ENCODE results near the gene MIS18BP1. TPM values are rescaled to one million over a fixed set of nuclear protein-coding genes. Genes with fewer than 3 reads are reported as not detected.
"Not testable (repeated sequence)": the region's sequence is repeated elsewhere in the genome, so short reads cannot be mapped to it uniquely, and the experiment has no call there.

MIS18BP1 gene
- total RNA-seq, 2 experiments from 2014 or later = 66.4 to 71.8 TPM

DNA sequence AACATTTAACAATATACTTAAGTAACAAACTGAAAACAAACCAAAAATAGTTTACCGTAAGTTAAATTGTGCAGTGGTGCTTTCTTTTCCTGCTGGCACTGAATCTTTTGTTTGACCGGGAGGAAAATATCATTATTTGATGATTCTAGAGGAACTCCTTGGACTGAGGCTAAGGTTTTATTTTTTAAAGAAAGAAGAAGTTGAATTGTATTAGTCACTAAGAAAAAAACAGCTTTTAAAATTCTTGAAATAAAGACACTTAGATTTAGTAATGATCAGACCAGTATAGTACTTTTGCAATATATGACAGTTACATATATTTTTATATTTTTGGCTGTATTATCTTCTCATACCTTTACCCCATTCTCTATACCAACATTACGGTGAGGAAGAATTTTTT is 10.3 kb downstream of the MIS18BP1 start:
- ChIA-PET CTCF (interaction anchor here (1.1 kb wide), 1 partner anchor 26 kb away, joined by 3 read pairs; no protein-coding TSS in a partner anchor), POLR2A (no interaction called here)
- Mint-ChIP-seq H3K36me3 (ENCODE audit: low read depth) (peaks cover 19% of the 10 kb centered on the region), H3K27ac (no peak overlapping the region), H3K4me3 (no peak overlapping the region), H3K4me1 (ENCODE audit: low read depth) (peaks cover 8% of the 10 kb centered on the region), H3K9me3 (ENCODE audit: insufficient read depth) (no peaks in the 10 kb centered on the region), H3K27me3 (ENCODE audit: low read depth) (no peaks in the 10 kb centered on the region)
- no peak for ATAC-seq
- no peak for DNase-seq

DNA sequence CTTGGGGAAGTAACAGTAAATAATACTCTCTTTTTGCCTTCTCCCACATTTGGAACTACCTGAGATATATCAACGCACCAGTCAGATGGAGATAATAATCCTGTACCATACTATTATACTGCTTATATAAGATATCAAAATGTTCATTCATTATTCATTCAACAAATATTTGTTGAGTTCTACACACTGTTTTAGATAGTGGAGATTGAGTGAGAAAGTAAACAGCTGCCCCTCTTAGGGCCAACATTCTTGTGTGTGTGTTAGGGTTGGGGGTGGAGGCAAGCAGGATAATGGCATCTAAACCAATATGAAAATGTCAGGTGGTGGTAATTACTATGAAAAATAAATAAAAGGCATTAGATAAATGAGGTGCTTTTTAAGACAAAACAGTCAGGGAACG is 14.0 kb downstream of the MIS18BP1 start:
- Mint-ChIP-seq H3K27me3 (ENCODE audit: low read depth) (no peaks in the 10 kb centered on the region), H3K4me1 (ENCODE audit: low read depth) (no peaks in the 10 kb centered on the region), H3K9me3 (ENCODE audit: insufficient read depth) (no peaks in the 10 kb centered on the region), H3K4me3 (no peak overlapping the region), H3K27ac (no peak overlapping the region), H3K36me3 (ENCODE audit: low read depth) (peaks cover 30% of the 10 kb centered on the region)
- CTCF ChIA-PET = no interaction called here
- POLR2A ChIA-PET = no interaction called here
- no peak for DNase-seq
- no peak for ATAC-seq

DNA sequence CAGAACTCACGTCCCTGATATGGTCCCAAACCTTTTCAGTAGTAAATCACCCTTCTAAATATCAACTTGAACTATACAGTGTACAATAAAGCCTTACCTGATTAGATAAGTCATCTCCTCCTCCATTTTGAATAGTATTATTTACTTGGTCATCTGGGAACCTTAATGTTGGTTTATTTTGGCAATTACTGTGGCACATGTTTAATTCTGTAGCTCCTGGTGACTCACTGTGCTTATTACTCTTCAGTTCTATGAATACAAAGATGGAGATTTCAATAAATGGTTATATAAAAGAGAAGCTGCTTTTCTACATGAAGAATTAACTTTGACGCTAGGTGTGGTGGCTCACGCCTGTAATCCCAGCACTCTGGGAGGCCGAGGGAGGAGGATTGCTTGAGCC is 25.4 kb downstream of the MIS18BP1 start:
- ATAC-seq (no peak), DNase-seq (no peak)
- H3K4me1 Mint-ChIP-seq (ENCODE audit: low read depth) = peaks cover 31% of the 10 kb centered on the region
- POLR2A ChIA-PET = no interaction called here
- H3K27ac Mint-ChIP-seq = no peak overlapping the region
- peaks cover 59% of the 10 kb centered on the region for H3K36me3 Mint-ChIP-seq (ENCODE audit: low read depth)
- H3K4me3 Mint-ChIP-seq = no peak overlapping the region
- H3K27me3 Mint-ChIP-seq (ENCODE audit: low read depth) = no peaks in the 10 kb centered on the region
- no peaks in the 10 kb centered on the region for H3K9me3 Mint-ChIP-seq (ENCODE audit: insufficient read depth)
- CTCF ChIA-PET = interaction anchor here (0.6 kb wide), 1 partner anchor 160 kb away, joined by 3 read pairs; no protein-coding TSS in a partner anchor

DNA sequence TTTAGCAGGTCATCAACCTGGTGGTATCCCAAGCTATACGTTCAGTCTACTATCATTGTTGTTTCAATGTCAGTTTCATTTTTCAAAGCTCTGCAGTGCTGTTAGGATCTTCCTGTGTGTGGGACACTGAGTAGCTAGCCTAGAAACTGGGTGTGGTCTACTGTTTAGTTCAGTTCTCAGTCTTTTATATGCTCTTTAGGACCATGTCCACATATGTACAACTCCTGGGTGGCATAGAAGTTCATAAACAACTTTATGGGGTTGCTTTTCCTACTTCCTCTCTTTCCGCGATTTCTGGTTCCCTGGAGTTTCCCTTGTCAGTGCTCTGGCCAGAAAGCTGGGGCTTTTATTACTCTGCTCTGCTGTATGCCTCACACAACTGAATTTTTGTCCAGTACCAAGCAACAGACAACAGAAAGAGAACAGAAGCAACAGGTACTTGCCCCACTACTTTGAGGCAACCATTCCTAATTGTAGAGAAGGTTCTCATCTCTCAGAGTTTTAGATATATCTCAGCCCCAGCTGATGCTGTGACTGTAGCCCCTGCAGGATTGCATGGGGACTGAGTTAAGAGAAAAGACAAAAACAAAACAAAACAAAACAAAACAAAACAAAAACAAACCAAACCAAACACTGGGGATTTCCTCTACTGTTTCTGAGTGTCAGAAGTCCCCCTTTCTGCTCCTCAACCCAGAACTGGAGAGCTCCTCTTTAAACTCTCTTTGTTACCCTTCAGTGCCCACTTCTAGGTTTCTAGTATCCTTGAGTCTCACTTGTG is 30.3 kb downstream of the MIS18BP1 start:
- no peaks in the 10 kb centered on the region for H3K27me3 Mint-ChIP-seq (ENCODE audit: low read depth)
- H3K9me3 Mint-ChIP-seq (ENCODE audit: insufficient read depth) = no peaks in the 10 kb centered on the region
- H3K27ac Mint-ChIP-seq = peak overlapping the region; percentile 48
- DNase-seq (no peak), ATAC-seq (no peak)
- ChIA-PET CTCF (no interaction called here), POLR2A (interaction anchor here (0.6 kb wide), 1 partner anchor 310 kb away, joined by 3 read pairs; no protein-coding TSS in a partner anchor)
- H3K4me3 Mint-ChIP-seq = no peak overlapping the region
- peaks cover 56% of the 10 kb centered on the region for H3K36me3 Mint-ChIP-seq (ENCODE audit: low read depth)
- H3K4me1 Mint-ChIP-seq (ENCODE audit: low read depth) = peaks cover 35% of the 10 kb centered on the region

DNA sequence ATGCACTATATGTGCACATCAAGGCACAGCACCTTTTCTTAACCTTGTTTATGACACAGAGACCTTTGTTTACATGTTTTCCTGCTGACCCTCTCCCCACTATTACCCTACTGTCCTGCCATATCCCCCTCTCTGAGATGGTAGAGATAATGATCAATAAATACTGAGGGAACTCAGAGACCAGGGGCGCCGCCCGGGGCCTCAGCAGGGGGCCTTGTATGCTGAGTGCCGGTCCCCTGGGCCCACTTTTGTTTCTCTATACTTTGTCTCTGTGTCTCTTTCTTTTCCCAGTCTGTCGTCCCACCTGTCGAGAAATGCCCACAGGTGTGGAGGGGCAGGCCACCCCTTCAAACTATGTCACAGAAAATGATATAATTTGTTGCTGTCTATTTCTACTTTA is 38.7 kb downstream of the MIS18BP1 start:
- H3K27ac Mint-ChIP-seq; CTCF ChIA-PET; DNase-seq; ATAC-seq; H3K27me3 Mint-ChIP-seq (ENCODE audit: low read depth); H3K4me1 Mint-ChIP-seq (ENCODE audit: low read depth); H3K4me3 Mint-ChIP-seq; POLR2A ChIA-PET; H3K9me3 Mint-ChIP-seq (ENCODE audit: insufficient read depth): not testable (repeated sequence)
- peaks cover 51% of the 10 kb centered on the region for H3K36me3 Mint-ChIP-seq (ENCODE audit: low read depth)

DNA sequence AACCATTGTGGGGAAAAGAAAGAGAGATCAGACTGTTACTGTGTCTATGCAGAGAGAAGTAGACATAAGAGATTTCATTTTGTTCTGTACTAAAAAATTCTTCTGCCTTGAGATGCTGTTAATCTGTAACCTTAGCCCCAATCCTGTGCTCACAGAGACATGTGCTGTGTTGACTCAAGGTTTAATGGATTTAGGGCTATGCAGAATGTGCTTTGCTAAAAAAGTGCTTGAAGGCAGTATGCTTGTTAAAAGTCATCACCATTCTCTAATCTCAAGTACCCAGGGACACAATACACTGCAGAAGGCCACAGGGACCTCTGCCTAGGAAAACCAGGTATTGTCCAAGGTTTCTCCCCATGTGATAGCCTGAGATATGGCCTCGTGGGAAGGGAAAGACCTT is 39.3 kb downstream of the MIS18BP1 start:
- CTCF ChIA-PET; DNase-seq; H3K4me1 Mint-ChIP-seq (ENCODE audit: low read depth); H3K27me3 Mint-ChIP-seq (ENCODE audit: low read depth); H3K4me3 Mint-ChIP-seq; POLR2A ChIA-PET; H3K27ac Mint-ChIP-seq; ATAC-seq; H3K9me3 Mint-ChIP-seq (ENCODE audit: insufficient read depth): not testable (repeated sequence)
- peaks cover 49% of the 10 kb centered on the region for H3K36me3 Mint-ChIP-seq (ENCODE audit: low read depth)

DNA sequence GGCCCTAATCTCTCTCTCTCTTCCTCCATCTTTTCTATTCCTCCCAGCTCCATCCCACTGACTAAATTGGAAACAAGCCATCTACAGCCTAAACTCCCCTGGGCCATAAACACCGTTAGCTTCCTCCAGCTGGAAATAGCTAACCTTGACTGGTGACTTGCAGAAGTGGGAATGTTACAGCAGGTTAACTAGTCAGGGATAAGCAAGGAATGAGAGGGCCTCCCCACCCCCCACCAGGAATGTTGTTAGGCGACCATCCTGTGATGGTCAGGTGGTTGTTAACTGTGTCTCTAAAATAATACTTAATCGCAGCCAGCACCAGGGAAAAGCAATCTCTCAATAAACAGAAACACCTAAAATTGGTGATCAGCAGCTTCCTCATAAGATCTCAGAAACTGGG is 40.8 kb downstream of the MIS18BP1 start:
- ChIA-PET POLR2A (no interaction called here), CTCF (interaction anchor here (0.7 to 1.0 kb wide), 2 partner anchors 55 to 298 kb away, joined by 3 read pairs; no protein-coding TSS in a partner anchor)
- no peaks in the 10 kb centered on the region for H3K4me1 Mint-ChIP-seq (ENCODE audit: low read depth)
- H3K4me3 Mint-ChIP-seq = no peak overlapping the region
- no peak overlapping the region for H3K27ac Mint-ChIP-seq
- H3K27me3 Mint-ChIP-seq (ENCODE audit: low read depth) = no peaks in the 10 kb centered on the region
- no peak for DNase-seq
- H3K9me3 Mint-ChIP-seq (ENCODE audit: insufficient read depth) = no peaks in the 10 kb centered on the region
- ATAC-seq = no peak
- peaks cover 39% of the 10 kb centered on the region for H3K36me3 Mint-ChIP-seq (ENCODE audit: low read depth)

DNA sequence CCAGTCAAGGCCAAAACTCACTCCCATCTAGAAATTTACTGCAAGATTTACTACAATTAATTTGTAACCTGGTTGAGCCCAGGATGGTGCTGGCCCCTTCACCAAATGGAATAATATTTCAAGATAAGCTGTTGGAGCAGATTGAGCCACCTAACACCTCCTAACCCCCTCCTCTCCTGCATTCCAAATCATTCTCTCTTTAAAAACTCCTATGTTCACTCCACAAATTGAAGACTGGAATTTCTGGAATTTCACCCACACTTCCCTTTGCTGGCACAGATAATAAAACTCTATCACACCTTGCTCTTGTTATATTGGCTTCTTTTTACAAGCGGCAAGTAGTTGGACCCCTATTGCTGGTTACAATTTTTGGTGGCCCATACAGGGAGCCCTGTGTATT is 41.7 kb downstream of the MIS18BP1 start:
- Mint-ChIP-seq H3K4me1 (ENCODE audit: low read depth) (no peaks in the 10 kb centered on the region), H3K4me3 (no peak overlapping the region), H3K27me3 (ENCODE audit: low read depth) (no peaks in the 10 kb centered on the region), H3K27ac (no peak overlapping the region), H3K9me3 (ENCODE audit: insufficient read depth) (no peaks in the 10 kb centered on the region), H3K36me3 (ENCODE audit: low read depth) (peaks cover 41% of the 10 kb centered on the region)
- DNase-seq = no peak
- no peak for ATAC-seq
- ChIA-PET POLR2A (no interaction called here), CTCF (interaction anchor here (1.0 to 1.3 kb wide), 2 partner anchors 42 to 298 kb away, joined by 3 read pairs; no protein-coding TSS in a partner anchor)

DNA sequence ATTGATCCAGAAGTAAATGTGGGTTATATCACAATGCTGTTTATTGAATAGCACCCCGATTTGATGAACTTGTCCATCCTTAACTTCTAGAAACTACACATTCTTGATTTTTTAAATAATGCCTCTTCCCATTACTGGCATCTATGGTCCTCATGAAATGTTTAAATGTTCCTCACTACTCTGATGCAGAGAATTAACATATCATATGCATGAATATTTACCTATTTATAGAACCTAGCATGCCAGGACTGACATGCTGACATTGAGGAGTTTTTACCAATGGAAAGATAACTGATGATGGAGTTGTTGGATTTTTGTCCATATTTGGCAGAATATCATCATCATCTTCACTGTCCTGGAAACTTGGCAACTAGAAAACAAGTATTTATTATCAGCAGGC is 42.8 kb downstream of the MIS18BP1 start:
- ATAC-seq (no peak), DNase-seq (no peak)
- Mint-ChIP-seq H3K27ac (no peak overlapping the region), H3K9me3 (ENCODE audit: insufficient read depth) (no peaks in the 10 kb centered on the region), H3K27me3 (ENCODE audit: low read depth) (no peaks in the 10 kb centered on the region), H3K4me1 (ENCODE audit: low read depth) (no peaks in the 10 kb centered on the region), H3K36me3 (ENCODE audit: low read depth) (peaks cover 45% of the 10 kb centered on the region), H3K4me3 (no peak overlapping the region)
- ChIA-PET POLR2A (no interaction called here), CTCF (no interaction called here)

DNA sequence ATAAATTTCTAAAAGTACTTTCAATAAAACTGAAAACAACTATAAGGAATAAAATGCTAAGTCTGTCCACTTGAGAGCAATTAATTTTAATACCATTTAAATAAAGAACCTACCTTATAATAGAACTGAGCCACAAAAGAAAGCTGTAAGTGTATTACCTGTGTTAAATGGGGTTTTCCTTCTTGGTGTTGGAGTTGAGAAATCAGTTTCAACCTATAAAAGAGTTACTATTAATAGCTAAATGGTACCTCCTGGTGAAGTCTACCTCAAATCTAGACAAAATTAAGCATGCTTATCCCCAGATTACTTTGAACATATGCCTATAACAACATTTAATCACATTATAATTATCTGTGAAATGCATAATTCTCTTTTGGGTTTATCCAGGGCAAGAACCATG is 48.8 kb downstream of the MIS18BP1 start:
- ChIA-PET CTCF (no interaction called here), POLR2A (no interaction called here)
- no peak for ATAC-seq
- Mint-ChIP-seq H3K36me3 (ENCODE audit: low read depth) (peaks cover 38% of the 10 kb centered on the region), H3K4me3 (no peak overlapping the region), H3K9me3 (ENCODE audit: insufficient read depth) (no peaks in the 10 kb centered on the region), H3K4me1 (ENCODE audit: low read depth) (peaks cover 7% of the 10 kb centered on the region), H3K27ac (no peak overlapping the region), H3K27me3 (ENCODE audit: low read depth) (no peaks in the 10 kb centered on the region)
- DNase-seq = no peak

DNA sequence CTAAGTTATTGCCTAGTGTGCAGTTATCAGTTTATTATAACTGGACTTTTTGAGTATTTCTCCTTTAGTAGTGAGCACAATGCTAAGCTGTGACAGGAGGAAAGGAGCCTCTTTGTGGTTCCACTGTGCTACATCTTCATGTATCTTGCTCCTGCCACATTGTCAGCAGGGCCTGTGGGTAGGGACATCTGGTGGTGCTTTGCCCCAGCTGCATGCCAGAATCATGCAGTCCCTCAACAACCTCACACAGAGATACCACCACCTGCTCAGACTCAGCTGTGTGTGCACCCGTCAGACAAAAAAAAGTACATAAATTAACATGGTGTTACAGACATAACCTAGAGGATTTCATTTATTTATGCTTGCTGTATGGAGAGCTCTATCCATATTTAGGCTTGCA is 51.1 kb downstream of the MIS18BP1 start:
- CTCF ChIA-PET = interaction anchor here (1.1 to 2.0 kb wide), 4 partner anchors 45 to 288 kb away, joined by 3 to 7 read pairs (median 4); no protein-coding TSS in a partner anchor
- no peak overlapping the region for H3K4me3 Mint-ChIP-seq
- POLR2A ChIA-PET = no interaction called here
- DNase-seq = peak; percentile 35
- no peaks in the 10 kb centered on the region for H3K9me3 Mint-ChIP-seq (ENCODE audit: insufficient read depth)
- peaks cover 7% of the 10 kb centered on the region for H3K4me1 Mint-ChIP-seq (ENCODE audit: low read depth)
- peak; percentile 61 for ATAC-seq
- no peak overlapping the region for H3K27ac Mint-ChIP-seq
- peaks cover 37% of the 10 kb centered on the region for H3K36me3 Mint-ChIP-seq (ENCODE audit: low read depth)
- H3K27me3 Mint-ChIP-seq (ENCODE audit: low read depth) = no peaks in the 10 kb centered on the region

DNA sequence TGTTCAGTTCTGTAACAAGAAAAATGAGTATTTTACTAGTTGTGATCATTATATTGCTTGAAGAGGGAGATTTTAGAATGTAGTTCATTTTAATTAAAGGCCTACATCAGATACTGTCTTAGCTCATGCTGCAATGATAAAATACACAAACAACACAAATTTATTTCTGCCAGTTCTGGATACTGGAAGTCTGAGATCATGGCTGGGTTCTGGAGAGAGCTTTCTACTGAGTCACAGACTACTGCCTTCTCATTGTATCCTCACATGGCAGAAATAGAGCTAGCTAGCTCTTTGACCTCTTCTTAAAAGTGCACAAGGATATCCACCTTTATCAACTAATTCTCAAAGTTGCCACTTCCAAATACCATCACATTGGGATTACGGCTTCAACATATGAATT is 53.8 kb downstream of the MIS18BP1 start:
- CTCF ChIA-PET = interaction anchor here (1.4 kb wide), 1 partner anchor 9 kb away, joined by 4 read pairs; no protein-coding TSS in a partner anchor
- H3K27ac Mint-ChIP-seq = no peak overlapping the region
- H3K36me3 Mint-ChIP-seq (ENCODE audit: low read depth) = peaks cover 38% of the 10 kb centered on the region
- no peak overlapping the region for H3K4me3 Mint-ChIP-seq
- H3K9me3 Mint-ChIP-seq (ENCODE audit: insufficient read depth) = no peaks in the 10 kb centered on the region
- no peak for ATAC-seq
- no peak for DNase-seq
- peaks cover 12% of the 10 kb centered on the region for H3K4me1 Mint-ChIP-seq (ENCODE audit: low read depth)
- H3K27me3 Mint-ChIP-seq (ENCODE audit: low read depth) = no peaks in the 10 kb centered on the region
- POLR2A ChIA-PET = interaction anchor here (1.3 kb wide), 1 partner anchor 21 kb away, joined by 3 read pairs; no protein-coding TSS in a partner anchor
